Hepatocyte (in vitro differentiated cells): ENCODE data around the gene AAK1. TPM values are rescaled to one million over a fixed set of nuclear protein-coding genes. Genes with fewer than 3 reads are reported as not detected.

Experiments
- DNase-seq: peaks from one replicate; pipeline ENCODE4 v3.0.0-alpha.2; 2016; ENCODE audit warnings: low spot score
- H2AFZ ChIP-seq: fragments of 200-600 bp; sonication (generic); 2 replicates; pipeline ENCODE4 v1.6.0; 2016; ENCODE audit warnings: antibody characterized with exemption, mild to moderate bottlenecking
- H3K27ac ChIP-seq: fragments of 200-600 bp; sonication (generic); 2 replicates; pipeline ENCODE4 v1.5.1; 2016; ENCODE audit warnings: mild to moderate bottlenecking
- H3K27me3 ChIP-seq: fragments of 200-600 bp; sonication (generic); 2 replicates; pipeline ENCODE4 v1.6.1; 2016
- H3K36me3 ChIP-seq: fragments of 200-600 bp; sonication (generic); replicated peaks from 2 replicates; pipeline ENCODE4 v1.5.1; 2016; ENCODE audit warnings: low read depth; ENCODE audit not compliant: insufficient read depth
- H3K4me1 ChIP-seq: fragments of 200-600 bp; sonication (generic); 2 replicates; pipeline ENCODE4 v1.5.1; 2016; ENCODE audit warnings: mild to moderate bottlenecking, moderate library complexity; ENCODE audit not compliant: insufficient read depth
- H3K4me2 ChIP-seq: fragments of 200-600 bp; sonication (generic); 2 replicates; pipeline ENCODE4 v1.6.0; 2016
- H3K4me3 ChIP-seq: fragments of 200-600 bp; sonication (generic); 2 replicates; pipeline ENCODE4 v1.5.1; 2016; ENCODE audit warnings: mild to moderate bottlenecking
- H3K79me2 ChIP-seq: fragments of 200-600 bp; sonication (generic); 2 replicates; pipeline ENCODE4 v1.6.0; 2017; ENCODE audit warnings: mild to moderate bottlenecking
- H3K9me2 ChIP-seq: fragments of 200-600 bp; sonication (generic); replicated peaks from 2 replicates; pipeline ENCODE4 v1.6.0; 2017; ENCODE audit warnings: mild to moderate bottlenecking; ENCODE audit not compliant: insufficient read depth
- H3K9me3 ChIP-seq: fragments of 200-600 bp; sonication (generic); 2 replicates; pipeline ENCODE4 v1.5.1; 2016; ENCODE audit warnings: low read depth, mild to moderate bottlenecking
- H4K20me1 ChIP-seq: fragments of 200-600 bp; sonication (generic); 2 replicates; pipeline ENCODE4 v1.6.0; 2016; ENCODE audit warnings: mild to moderate bottlenecking; ENCODE audit not compliant: insufficient read depth, poor library complexity, severe bottlenecking
- CTCF ChIP-seq: fragments of 200-600 bp; sonication (generic); IDR thresholded peaks from 2 replicates; pipeline ENCODE4 v1.5.1; 2016; ENCODE audit warnings: antibody characterized with exemption, mild to moderate bottlenecking; ENCODE audit not compliant: poor library complexity
- EZH2 ChIP-seq: fragments of 200-600 bp; sonication (generic); IDR thresholded peaks from 2 replicates; pipeline ENCODE4 v1.6.1; 2016; ENCODE audit warnings: antibody characterized with exemption, mild to moderate bottlenecking, borderline replicate concordance
- EZH2phosphoT487 ChIP-seq: fragments of 200-600 bp; sonication (generic); IDR thresholded peaks from one replicate; pipeline ENCODE4 v1.6.1; 2018; ENCODE audit warnings: antibody characterized with exemption, mild to moderate bottlenecking, low read depth, moderate library complexity; ENCODE audit not compliant: unreplicated experiment, severe bottlenecking
- WGBS: methylation state at CpG from one replicate; pipeline ENCODE4 v1.1.6; 2016; ENCODE audit warnings: low lambda C conversion rate; ENCODE audit errors: missing lambda C conversion rate; 5-methylcytosine and 5-hydroxymethylcytosine counted together
- polyA plus RNA-seq: library from polyadenylated mRNA; unstranded; fragments of >200 nt; fragmentation: Nextera tagmentation; extraction: Ambion mirVana; gene quantifications from 2 replicates; pipeline ENCODE4 v1.2.1, GENCODE V29; 2016
- total RNA-seq: library from RNA; depleted of rRNA; stranded (reverse); fragments of >200 nt; gene quantifications from 2 replicates; pipeline ENCODE4 v1.2.3, GENCODE V29; 2014

Gene AAK1
- total and polyA plus RNA-seq, 2 experiments from 2014 or later = 30.1 to 30.8 TPM

DNA sequence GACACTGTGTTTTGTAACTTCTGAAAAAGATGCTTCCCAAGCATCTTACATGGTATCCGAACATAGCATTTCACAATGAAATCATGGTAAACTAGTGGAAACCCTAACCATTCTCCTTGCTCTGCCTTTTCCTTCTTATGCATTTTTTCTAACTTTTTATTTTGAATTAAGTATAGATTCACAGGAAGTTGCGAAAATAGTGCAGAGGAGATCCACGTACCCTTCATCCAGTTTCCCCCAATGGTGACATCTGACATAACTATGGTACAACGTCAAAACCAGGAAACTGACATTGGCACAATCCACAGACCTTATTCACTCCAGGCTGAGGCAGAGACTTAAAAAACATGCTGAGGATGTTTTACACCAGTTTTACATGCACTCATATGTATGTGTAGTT lies 38.3 kb downstream of the AAK1 start:
- H3K27ac ChIP-seq = no peak overlapping the region
- H3K4me3 ChIP-seq = no peak overlapping the region
- H3K9me2 ChIP-seq = no peaks in the 10 kb centered on the region
- DNase-seq = no peak
- H3K9me3 ChIP-seq = no peaks in the 10 kb centered on the region
- no peaks in the 10 kb centered on the region for H3K27me3 ChIP-seq
- H3K4me1 ChIP-seq = no peaks in the 10 kb centered on the region
- no peak overlapping the region for H2AFZ ChIP-seq
- peaks cover 3% of the 10 kb centered on the region for H4K20me1 ChIP-seq
- no peaks in the 10 kb centered on the region for H3K36me3 ChIP-seq
- peaks cover 67% of the 10 kb centered on the region for H3K79me2 ChIP-seq
- no peak overlapping the region for H3K4me2 ChIP-seq
- 98% methylated on average over 4 of the region's 4 CpGs for WGBS
- TF ChIP-seq EZH2phosphoT487 (no peak), CTCF (no peak), EZH2 (no peak)

- no peak overlapping the region for H2AFZ ChIP-seq
- H3K9me2 ChIP-seq = no peaks in the 10 kb centered on the region
- peaks cover 62% of the 10 kb centered on the region for H3K79me2 ChIP-seq
- H4K20me1 ChIP-seq = peaks cover 3% of the 10 kb centered on the region
- TF ChIP-seq EZH2 (no peak), EZH2phosphoT487 (no peak), CTCF (no peak)
- no peak for DNase-seq
- no peak overlapping the region for H3K27ac ChIP-seq
- no peak overlapping the region for H3K4me2 ChIP-seq
- no peaks in the 10 kb centered on the region for H3K36me3 ChIP-seq
- 100% methylated on average over 1 of the region's 1 CpG for WGBS
- H3K4me1 ChIP-seq = no peaks in the 10 kb centered on the region
- H3K4me3 ChIP-seq = no peak overlapping the region
- H3K9me3 ChIP-seq = no peaks in the 10 kb centered on the region
- H3K27me3 ChIP-seq = no peaks in the 10 kb centered on the region
These were observed 38.7 kb downstream of the AAK1 start for GRCh38 chr2:69604836-69605235.

DNA sequence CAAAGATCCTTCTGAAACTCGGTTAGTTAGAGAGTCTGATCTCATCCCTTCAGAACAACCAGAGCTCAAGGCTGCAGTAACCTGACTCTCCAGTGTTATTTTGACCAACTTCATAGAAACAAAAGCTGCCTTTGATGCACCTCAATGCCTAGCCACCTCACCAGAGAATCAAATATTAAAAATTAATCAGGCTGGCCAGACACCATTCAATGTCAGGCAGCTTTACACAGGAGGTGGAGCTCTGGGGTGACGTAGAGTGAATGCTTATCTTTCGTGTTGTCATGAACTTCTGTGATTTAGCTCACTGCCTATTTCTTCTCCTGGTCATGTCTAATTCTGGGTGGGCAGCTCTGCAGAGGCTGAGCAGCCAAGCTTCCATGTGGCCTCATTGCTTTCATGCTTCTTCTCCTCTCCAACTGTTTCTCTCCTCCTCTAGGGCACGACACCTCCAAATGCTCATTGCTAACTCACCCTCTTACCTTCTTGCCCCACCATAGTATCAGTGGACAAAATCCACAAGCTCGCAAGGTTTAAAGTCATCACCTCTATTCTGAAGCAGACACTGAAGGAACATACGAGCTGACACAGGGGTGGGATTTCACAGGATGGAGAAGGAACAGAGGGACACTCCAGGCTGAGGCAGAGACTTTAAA lies 39.4 kb downstream of the AAK1 start:
- no peaks in the 10 kb centered on the region for H3K36me3 ChIP-seq
- H3K4me1 ChIP-seq = no peaks in the 10 kb centered on the region
- WGBS = 81% methylated on average over 6 of the region's 6 CpGs
- no peak overlapping the region for H3K4me3 ChIP-seq
- H3K79me2 ChIP-seq = peaks cover 61% of the 10 kb centered on the region
- H2AFZ ChIP-seq = no peak overlapping the region
- TF ChIP-seq EZH2phosphoT487 = no peak
- no peak for TF ChIP-seq CTCF
- TF ChIP-seq EZH2 = no peak
- no peak overlapping the region for H3K4me2 ChIP-seq
- H3K9me2 ChIP-seq = no peaks in the 10 kb centered on the region
- no peaks in the 10 kb centered on the region for H3K27me3 ChIP-seq
- DNase-seq = no peak
- no peak overlapping the region for H3K27ac ChIP-seq
- peaks cover 3% of the 10 kb centered on the region for H4K20me1 ChIP-seq
- no peaks in the 10 kb centered on the region for H3K9me3 ChIP-seq
